GDM1 (cell line): ENCODE results near the gene F11R.
"Not testable (repeated sequence)": the region's sequence is repeated elsewhere in the genome, so short reads cannot be mapped to it uniquely, and the experiment has no call there.

Experiments
- DNase-seq: peaks from one replicate; lab custom pipeline; 2025; lab: John Stamatoyannopoulos, UW

F11R gene

DNA sequence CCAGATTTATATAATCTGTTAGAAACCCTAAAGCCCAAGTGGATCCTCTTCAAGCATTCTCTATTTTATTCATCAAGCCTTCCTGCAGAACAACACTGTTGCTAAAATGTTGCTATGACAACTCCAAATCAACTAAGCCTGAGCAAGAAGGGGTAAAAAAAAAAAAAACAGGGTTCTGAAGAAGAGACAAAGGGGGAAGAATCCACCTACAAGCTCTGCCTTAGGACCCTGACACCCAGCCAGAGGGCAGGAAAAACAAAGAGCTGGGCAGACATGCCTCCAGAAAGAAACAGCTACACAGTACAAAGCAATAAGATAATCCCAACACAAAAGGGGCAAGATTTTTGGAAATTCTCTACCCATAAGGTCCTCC, 23.6 kb upstream of the F11R start:
- no peak for DNase-seq

DNA sequence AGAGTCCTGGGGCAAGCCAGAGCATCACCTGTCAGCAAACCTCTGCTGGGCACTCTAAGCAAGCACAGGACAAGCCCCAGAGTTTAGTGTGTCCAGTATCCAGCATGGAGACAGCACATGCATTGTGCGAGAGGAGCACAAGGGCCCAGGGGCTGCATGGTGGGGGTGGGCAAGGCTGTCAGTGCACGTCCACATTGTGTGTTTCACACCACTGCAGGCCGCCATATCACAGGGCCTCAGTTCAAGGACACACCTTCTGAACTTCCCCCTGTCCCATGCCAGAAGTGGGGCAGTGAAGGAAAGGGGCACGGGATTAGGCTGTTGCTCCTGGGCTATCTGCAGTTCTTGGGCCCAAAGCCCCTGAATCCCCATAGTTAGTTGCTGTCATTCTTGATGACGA, 18.6 kb upstream of the F11R start:
- DNase-seq, result no peak

DNA sequence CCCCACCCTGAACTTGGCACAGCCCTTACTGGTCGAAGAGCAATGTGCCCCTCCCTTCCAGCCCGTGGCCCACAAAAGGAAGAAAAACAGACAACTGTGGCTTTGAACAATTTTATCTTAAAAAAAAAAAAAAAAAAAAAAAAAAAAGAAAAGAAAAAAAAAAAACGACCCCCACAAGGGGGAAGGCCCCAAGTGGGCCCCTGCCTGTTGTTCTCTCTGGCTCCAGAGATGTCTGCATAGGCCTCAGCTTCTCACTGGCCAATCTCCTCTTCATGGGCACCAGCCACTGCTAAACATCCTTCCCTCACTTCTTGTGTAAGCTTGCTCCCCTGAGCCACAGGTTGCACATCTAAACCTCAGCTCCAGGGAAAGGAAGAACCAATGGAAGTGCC, 18.2 kb upstream of the F11R start:
- DNase-seq, result no peak

DNA sequence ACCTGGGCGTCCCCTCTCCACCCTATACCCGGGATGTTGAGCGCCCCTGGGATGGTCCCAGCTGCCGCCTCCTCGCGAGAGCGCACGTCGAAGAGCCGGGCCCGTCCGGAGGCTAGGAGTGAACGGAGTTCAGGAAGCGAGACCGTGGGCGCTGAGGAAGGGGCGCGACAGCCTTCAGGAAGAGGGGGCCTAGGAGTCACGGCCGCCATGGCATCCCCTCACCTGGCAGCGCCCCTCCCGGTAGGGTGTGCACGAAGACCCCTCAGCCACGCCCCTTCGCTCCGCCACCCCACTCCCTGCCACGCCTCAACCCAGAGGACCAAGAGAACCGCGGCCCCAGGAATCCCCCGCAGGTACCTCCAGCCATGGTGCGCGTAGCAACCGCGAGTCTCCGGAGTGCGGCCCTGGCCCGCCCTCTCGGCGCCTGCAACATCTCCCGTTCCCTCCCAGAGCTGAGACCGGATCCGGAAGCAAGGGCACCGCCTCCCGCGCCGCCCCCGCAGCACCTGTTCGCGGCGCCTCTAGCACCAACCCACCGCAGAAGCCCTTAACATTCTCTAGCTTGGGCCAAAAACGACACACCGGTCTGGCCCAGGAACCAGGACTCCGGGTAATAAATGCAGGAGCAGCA, 17.7 kb upstream of the F11R start, which contains the start of gene TSTD1:
TSS of gene TSTD1 (minus strand) at position 442 of the 631 bp plus-strand sequence. CDS start at position 367, 75 bp downstream.
- no peak for DNase-seq

DNA sequence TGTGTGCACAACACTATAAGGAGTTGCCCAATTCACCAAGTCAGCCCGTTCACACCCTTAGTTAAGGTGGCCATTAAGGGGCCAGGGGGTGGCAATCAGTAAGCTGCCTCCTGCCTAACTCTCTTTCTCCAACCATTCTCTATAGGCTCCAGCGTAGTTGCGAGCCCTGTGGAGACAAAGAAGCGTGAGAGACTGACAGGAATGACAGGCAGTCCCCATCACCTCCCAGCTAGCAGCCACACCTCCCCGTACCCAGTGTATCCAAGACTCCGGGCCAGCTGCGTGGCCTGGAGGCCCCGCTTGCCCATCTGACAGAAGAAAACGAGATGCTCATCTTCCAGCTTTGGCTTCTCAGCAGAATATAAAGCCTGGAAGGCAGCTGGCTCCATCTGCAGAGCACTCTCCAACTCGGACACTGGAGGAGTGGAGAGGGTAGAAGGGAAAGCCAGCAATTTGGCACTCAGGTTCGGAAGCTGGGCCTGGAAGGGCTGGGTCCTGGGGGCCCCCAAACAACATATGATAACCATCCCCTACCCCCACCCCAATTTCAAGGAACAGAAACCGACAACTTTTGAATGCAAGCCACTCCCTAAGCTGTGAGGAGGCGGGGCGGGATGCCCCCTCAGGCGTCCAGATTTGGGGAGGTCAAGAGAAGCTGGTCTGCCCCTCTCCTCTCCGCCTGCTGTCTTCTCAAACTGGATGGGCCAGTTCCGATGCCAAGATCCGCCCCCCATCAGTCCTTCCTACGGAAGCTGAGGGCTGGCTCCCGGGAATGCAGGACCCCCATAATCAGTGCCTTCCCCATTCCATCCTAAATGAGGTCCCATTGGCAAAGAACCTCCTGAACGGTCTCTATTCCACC, 16.9 kb upstream of the F11R start:
- DNase-seq, result no peak

DNA sequence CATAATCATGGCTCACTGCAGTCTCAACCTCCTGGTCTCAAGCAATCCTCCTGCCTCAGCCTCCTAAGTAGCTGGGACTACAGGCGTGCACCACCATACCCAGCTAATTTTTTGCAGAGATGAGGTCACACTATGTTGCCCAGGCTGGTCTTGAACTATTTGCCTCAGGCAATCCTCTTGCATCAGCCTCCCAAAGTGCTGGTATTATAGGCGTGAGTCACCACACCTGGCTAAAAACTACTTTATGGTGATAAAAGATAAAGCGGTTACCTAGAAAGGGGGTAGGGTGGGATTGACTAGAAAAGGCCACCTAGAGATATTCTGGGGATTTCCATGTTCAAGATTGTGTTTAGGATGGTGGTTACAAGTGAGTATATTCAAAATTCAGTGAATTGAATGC, 12.8 kb upstream of the F11R start:
- no peak for DNase-seq

DNA sequence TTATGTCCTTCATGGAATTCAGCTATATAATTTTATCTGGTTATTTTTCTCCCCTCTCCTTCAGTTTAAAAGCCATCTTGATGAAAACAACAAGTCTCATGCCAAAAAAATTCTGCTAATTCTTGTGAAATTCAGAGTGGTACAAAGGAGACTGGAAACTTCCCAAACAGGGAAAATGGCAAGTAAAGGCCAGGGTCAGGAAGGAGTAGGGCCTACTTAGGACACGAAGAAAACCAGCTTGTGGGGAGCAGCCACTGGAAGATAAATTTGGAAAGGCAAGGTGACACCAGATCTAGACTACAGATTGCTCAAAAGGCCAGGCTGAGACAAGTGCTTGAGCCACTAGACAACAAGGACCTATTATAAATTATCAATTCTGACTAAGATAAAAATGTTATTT, 11.5 kb upstream of the F11R start:
- no peak for DNase-seq

DNA sequence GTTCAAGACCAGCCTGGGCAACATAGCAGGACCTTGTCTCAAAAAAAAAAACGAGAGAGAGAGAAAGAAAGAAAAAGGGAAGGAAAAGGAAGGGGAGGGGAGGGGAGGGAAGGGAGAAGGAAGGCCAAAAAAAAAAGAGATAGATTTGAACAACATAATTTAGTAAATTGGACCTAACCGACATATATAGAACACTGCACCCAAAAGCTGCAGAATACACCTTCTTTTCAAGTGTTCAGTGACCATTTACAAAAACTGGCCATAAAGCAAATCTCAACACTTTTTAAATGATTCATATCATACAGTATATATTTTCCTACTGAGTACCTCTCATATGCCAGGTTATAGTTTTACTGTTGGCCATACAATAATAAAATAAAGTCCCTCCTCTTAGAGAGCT, 10.9 kb upstream of the F11R start:
- DNase-seq, result no peak

DNA sequence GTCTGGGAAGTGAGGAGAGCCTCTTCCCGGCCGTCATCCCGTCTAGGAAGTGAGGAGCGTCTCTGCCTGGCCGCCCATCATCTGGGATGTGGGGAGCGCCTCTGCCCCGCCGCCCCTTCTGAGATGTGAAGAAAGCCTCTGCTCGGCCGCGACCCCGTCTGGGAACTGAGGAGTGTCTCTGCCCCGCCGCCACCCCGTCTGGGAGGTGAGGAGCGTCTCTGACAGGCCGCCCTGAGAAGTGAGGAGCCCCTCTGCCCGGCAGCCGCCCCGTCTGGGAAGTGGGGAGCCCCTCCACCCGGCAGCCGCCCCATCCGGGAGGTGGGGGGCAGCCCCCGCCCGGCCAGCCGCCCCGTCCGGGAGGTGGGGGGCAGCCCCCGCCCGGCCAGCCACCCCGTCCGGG, 8.5 kb upstream of the F11R start:
- not testable (repeated sequence) for DNase-seq

DNA sequence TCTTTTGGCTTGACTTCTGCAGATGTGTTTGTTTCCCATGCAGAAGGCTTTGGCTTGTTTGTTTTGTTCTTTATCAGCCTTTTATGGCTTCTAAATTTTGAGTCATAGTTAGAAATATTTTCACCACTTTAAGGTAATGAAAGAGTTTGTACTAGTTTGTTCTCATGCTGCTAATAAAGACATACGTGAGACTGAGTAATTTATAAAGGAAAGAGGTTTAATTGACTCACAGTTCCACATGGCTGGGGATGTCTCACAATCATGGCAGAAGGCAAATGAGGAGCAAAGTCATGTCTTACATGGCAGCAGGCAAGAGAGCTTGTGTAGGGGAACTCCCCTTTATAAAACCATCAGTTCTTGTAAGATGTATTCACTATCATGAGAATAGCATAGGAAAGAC, 6.0 kb upstream of the F11R start:
- not testable (repeated sequence) for DNase-seq

DNA sequence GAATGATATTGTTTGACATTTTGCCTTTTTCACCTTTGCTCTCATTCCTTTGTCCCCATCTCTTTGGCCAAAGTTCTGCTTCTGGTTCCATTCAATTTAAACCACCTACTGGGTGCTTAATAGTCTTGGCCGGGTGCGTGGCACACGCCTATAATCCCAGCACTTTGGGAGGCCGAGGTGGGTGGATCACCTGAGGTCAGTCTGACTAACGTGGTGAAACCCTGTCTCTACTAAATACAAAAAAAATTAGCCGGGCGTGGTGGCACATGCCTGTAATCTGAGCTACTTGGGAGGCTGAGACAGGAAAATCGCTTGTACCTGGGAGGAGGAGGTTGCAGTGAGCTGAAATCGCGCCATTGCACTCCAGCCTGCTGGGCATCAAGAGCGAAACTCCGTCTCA, 1.5 kb upstream of the F11R start:
- not testable (repeated sequence) for DNase-seq

DNA sequence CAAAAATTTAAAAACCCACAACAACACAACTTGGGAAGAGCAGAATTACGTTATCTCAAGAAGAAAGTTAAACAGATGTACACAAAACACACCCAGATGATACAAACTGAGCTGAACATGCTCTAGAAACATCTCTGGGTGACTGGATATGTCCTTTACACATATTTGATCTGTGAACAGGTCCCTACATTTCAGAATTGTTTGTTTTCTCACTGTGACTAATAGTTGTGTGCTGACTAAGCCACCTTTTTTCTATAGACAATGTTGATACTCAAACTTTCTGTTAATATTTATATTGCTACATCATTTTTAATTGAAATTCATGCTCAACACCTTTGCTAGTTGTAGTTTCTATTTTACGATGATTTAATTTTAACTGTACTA, 1.0 kb upstream of the F11R start:
- no peak for DNase-seq

DNA sequence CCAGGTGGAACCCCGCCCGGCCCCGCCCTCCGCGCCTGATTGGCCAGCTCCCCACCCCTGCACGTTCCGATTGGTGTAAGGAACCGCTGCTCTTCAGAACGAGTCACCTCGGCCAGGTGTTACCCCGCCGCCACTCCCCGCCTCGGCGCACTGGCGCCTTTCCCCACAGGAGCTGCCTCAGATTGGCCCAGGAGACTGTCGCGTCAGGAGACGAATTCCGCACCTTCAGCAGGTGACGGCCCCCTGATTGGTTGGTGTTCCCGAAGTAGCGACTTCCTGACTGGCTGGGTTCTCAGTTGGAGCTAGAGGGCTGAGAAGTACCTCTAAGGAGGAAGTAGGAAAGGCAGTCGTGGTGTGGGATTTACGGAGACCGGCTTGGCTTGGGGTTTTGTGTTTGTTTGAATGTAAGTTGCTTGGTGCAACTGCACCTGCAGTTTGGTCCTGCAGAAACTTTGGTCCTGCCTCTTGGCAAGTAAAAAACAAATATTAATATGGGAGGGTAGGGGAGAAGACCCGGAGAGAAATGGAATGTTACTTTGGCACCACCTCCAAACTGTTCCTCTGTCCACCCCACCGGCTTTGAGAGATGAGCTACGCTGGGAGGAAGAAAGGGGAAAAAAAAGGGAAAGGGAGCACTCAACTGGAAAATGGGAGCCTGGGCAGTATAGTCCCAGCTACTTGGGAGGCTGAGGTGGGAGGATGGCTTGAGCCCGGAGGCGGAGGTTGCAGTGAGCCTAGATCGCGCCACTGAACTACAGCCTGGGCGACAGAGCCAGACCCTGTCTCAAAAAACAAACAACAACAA, 415 bp upstream of the F11R start:
- peak; percentile 78 for DNase-seq

DNA sequence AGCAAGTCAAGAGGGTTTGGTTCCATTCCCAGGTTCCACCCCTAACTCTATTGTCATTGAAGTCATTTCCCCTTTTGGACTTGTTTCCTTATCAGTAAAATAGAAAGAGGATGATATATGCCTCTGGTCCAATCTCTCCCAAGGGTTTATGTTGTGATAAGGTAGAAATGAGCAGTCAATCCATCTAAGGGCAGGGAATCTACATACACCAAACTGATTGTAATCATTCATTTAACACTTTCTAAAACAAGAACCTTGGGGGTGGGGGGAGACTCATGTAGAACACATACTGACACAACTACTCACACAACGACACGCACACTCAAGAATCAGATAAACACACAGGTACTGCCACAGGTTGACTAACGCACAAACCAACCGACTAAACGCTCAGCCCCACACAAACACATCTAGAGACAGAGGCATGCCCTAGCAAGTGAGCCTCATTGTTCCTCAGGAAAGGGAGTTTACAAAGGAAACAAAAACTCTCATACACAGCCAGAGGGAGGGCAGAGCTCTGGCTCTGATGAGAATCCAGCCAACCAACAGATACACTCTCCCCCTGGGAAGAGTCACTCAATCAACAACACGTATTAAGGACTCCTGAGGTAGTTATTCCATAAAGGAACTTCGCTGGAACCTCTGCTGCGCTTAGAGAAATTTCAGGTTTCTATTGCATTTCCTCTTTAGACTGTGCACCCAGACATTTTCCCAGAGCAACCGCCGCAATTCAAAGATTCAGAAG, 1.0 kb downstream of the F11R start:
- DNase-seq, result peak; percentile 13

DNA sequence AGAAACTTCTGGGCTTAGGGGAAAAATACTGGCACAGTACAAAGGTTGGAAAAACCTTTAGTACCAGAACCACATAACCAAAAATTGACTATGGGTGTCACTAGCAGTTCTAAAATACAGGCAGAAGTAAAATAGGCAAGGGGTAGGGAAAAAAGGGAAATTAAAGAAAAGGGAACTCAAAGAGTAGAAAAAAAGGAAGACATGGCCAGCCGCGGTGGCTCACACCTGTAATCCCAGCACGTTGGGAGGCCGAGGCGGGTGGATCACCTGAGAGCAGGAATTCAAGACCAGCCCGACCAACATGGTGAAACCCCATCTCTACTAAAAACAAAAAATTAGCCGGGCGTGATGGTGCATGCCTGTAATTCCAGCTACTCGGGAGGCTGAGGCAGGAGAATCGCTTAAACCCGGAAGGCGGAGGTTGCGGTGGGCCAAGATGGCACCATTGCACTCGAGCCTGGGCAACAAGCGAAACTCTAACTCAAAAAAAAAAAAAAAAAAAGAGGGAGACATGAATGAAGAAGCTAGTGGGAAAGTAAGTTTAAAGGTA, 1.8 kb downstream of the F11R start:
- DNase-seq, result not testable (repeated sequence)

DNA sequence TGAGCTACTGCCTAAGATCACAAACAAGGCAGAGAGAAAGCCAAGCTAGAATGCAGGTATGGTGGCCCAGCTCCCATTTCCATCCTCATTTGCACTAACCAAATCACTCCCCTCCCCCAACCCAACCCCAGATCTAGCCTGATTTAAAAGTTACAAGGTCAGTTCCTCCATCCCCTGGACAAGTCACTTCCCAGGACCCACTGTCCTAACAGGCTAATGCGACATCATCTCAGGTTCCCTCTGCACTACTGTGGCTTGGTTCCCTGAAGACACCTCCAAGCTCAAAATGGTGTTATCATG, 2.4 kb downstream of the F11R start:
- no peak for DNase-seq

DNA sequence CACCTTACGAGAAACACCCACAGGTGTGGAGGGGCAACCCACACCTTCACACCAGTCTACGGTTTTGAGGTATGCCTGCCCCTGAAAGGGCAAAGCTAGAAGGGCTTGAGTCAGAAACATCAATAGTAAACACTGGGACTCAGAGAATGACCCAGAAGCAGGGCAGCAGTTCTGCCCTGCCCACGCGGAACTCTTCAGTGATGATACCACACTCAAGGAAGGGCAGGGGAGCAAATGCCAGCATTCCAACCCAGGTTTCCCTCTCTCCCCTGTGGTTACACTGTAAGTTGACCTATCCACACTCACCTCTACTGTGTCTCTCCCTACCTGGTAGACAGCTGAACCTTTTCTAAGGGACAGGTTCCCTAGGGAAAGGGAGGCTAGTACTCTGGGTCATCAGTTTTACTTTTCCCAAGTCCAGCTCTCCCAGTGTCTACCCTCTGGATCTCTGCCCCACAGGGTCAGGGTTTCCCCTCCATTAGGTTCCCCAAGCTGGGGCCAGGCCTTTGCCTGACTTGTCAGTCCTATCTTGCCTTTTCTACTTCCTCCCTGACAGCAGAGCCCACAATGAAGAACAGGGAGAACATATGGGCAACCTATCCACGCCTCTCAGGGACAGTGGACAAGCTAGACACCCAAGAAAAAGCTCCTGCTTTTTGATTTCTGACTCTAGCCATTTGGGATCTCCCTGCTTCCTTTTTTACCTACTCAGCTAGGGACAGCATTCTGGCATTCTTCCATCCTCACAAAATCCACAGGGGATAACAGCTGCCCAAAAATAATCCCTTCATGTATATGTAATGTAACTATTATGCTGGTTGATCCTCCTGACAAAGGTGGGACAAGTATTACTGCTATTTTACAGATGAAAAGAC, 3.0 kb downstream of the F11R start:
- no peak for DNase-seq

DNA sequence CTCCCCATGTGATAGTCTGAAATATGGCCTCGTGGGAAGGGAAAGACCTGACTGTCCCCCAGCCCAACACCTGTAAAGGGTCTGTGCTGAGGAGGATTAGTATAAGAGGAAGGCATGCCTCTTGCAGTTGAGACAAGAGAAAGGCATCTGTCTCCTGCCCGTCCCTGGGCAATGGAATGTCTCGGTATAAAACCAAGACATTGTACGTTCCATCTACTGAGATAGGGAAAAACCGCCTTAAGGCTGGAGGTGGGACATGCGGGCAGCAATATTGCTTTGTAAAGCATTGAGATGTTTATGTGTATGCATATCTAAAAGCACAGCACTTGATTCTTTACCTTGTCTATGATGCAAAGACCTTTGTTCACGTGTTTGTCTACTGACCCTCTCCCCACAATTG, 3.8 kb downstream of the F11R start:
- DNase-seq, result not testable (repeated sequence)

DNA sequence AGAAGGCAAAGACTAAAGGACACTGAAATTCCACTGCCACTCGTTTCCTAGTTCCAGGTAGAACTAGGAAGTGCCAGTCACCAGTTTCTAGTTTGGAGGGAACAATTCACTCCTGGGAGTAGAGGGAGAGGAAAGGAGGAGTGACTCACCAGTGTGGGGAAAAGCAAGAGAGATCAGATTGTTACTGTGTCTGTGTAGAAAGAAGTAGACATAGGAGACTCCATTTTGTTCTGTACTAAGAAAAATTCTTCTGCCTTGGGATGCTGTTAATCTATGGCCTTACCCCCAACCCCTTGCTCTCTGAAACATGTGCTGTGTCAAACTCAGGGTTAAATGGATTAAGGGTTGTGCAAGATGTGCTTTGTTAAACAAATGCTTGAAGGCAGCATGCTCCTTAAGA, 4.3 kb downstream of the F11R start:
- DNase-seq, result not testable (repeated sequence)

DNA sequence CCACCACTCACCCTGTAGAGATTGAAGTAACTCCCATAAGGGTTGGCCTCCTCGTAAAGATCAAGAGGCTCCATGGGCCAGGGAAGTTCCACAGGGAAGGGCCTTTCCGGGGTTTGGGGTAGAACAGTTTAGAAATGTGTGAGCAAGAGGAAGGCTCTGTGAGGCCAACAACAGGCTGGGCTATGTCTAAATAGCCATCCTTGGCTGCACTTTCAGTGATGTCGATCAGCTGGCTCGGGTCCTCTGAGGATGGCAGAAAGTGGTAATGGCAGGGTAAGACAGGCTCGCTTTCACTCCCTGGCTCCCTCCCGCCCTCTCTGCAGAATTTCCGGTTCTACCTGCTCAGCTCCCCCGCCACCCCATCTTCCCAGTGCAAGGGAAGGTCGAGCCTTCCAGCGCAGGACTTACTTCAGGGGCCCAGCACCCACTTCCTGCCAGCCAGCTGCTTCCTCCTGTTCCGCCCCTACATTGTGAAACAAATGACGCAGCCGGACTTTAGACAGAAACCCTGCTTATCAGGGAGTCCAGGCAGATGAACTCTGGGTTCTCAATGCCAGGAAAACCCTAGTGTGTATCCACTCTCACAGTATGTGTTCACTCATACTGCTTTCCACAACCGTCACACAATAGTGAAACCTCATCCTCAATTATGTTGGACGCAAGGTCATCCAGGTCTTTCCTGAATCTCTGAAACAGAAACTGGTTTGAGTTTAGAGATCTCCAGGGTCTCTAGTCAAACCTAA, 7.3 kb downstream of the F11R start:
- peak; percentile 87 for DNase-seq
